CD4-positive, alpha-beta T cell (primary cell): Measurements from ENCODE around the gene SND1. TPM values are rescaled to one million over a fixed set of nuclear protein-coding genes. Genes with fewer than 3 reads are reported as not detected.

ENCODE experiments used
- ATAC-seq: fragments of 200-7000 bp; cut with Tn5 transposase; one replicate; pipeline ENCODE4 v1.10.0; 2022; ENCODE audit warnings: mild to moderate bottlenecking; ENCODE audit not compliant: poor library complexity
- CTCF ChIA-PET: fragments of 350-600 bp; sonication (Branson Sonifier 250); formaldehyde crosslinking; loops from one replicate; lab custom pipeline; 2021; ENCODE audit warnings: antibody characterized with exemption, inconsistent platforms; lab: Charles Lee
- POLR2A ChIA-PET: fragments of 350-600 bp; sonication (Branson Sonifier 250); formaldehyde crosslinking; loops from one replicate; lab custom pipeline; 2021; ENCODE audit warnings: antibody characterized with exemption, inconsistent platforms; lab: Charles Lee
- DNase-seq, 14 experiments: peaks; one replicate each; pipeline ENCODE4 v3.0.0-alpha.2; 2013 to 2020; ENCODE audit warnings: mixed read lengths in 2 of 14
- H3K27ac ChIP-seq, 2 donors: one replicate each; pipeline versions ENCODE4 v1.5.1 to v1.7.0; 2013; ENCODE audit warnings: low read length in 2 of 2, low read depth in 1 of 2, mild to moderate bottlenecking in 1 of 2
- H3K27me3 ChIP-seq, 2 experiments: 1 replicate in 1 of 2; 2 replicates in 1 of 2; pipeline versions ENCODE4 v1.6.1 to v1.7.0; 2013; ENCODE audit warnings: low read length in 2 of 2, control low read depth in 1 of 2, mild to moderate bottlenecking in 1 of 2, moderate library complexity in 1 of 2; ENCODE audit not compliant: insufficient read depth in 2 of 2, control insufficient read depth in 1 of 2
- H3K36me3 ChIP-seq: one replicate; pipeline ENCODE4 v1.6.1; 2013; ENCODE audit warnings: low read length, control low read depth; ENCODE audit not compliant: insufficient read depth
- H3K4me1 ChIP-seq: one replicate; pipeline ENCODE4 v1.6.1; 2013; ENCODE audit warnings: low read length, control low read depth; ENCODE audit not compliant: insufficient read depth
- H3K4me3 ChIP-seq: one replicate; pipeline ENCODE4 v1.5.1; 2013; ENCODE audit warnings: mild to moderate bottlenecking, low read length, moderate library complexity
- H3K9me3 ChIP-seq, 2 experiments: 1 replicate in 1 of 2; 2 replicates in 1 of 2; pipeline versions ENCODE4 v1.6.1 to v1.7.0; 2013; ENCODE audit warnings: low read length in 2 of 2, mild to moderate bottlenecking in 2 of 2, control low read depth in 1 of 2, moderate library complexity in 1 of 2; ENCODE audit not compliant: control insufficient read depth in 1 of 2, insufficient read depth in 1 of 2
- H3K27ac Mint-ChIP-seq: one replicate; pipeline ENCODE4 v1.8.0; 2020; ENCODE audit warnings: mixed read lengths
- H3K27me3 Mint-ChIP-seq: one replicate; pipeline ENCODE4 v1.8.0; 2021; ENCODE audit warnings: mixed read lengths
- H3K36me3 Mint-ChIP-seq: one replicate; pipeline ENCODE4 v1.8.0; 2021; ENCODE audit warnings: low read depth, mixed read lengths
- H3K4me1 Mint-ChIP-seq: one replicate; pipeline ENCODE4 v1.8.0; 2021; ENCODE audit warnings: low read depth, mixed read lengths
- H3K4me3 Mint-ChIP-seq: one replicate; pipeline ENCODE4 v1.8.0; 2020; ENCODE audit warnings: mild to moderate bottlenecking, mixed read lengths
- H3K9me3 Mint-ChIP-seq: one replicate; pipeline ENCODE4 v1.8.0; 2020; ENCODE audit warnings: mixed read lengths
- intact Hi-C, 2 experiments: fragments of 100-400 bp; cut with DNase I in 1 of 2; cut with micrococcal nuclease in 1 of 2; formaldehyde crosslinking; loops; one replicate each; pipeline versions ENCODE4 v1.15.1 to v1.9.0; 2023 to 2025; cut with DNase I, micrococcal nuclease
- total RNA-seq, 174 experiments: library from RNA in 2 of 174; stranded (reverse) in 2 of 174; gene quantifications; one replicate each; pipeline ENCODE4 v1.2.3 and lab custom pipeline; 2021 to 2026
- TF ChIP-seq, protein P1 (sequence below): fragments of 200-600 bp; IDR thresholded peaks from one replicate; pipeline ENCODE4 v1.8.0; 2022; ENCODE audit warnings: antibody characterized with exemption, mild to moderate bottlenecking

The SND1 gene
- total RNA-seq, 2 experiments from 2014 or later, result 104 to 113 TPM

DNA sequence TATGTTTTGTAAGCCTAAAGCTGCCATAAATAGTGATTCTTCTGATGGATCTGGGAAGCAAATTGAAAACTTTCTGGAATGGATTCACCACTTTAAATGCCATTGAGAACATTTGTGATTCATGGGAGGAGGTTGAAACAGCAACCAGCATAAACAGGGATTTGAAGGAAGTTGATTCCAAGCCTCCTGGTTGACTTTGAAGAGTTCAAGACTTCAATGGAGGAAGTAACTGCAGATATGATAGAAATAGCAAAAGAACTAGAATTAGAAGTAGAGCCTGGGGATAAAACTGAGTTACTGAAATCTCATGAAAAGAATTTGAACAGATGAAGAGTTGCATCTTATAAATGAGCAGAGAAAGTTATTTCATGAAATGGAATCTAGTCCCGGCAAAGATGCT lies 280.1 kb downstream of the SND1 start:
- Histone ChIP-seq H3K4me3 (no peak overlapping the region), H3K36me3 (peaks cover 35% of the 10 kb centered on the region), H3K9me3 (no peaks in the 10 kb centered on the region), H3K27ac (no peak overlapping the region), H3K4me1 (no peaks in the 10 kb centered on the region), H3K27me3 (no peaks in the 10 kb centered on the region)
- Mint-ChIP-seq H3K36me3 (peaks cover 76% of the 10 kb centered on the region), H3K9me3 (no peaks in the 10 kb centered on the region), H3K27ac (no peak overlapping the region), H3K27me3 (no peaks in the 10 kb centered on the region), H3K4me1 (no peaks in the 10 kb centered on the region), H3K4me3 (no peak overlapping the region)
- TF ChIP-seq, protein P1, sequence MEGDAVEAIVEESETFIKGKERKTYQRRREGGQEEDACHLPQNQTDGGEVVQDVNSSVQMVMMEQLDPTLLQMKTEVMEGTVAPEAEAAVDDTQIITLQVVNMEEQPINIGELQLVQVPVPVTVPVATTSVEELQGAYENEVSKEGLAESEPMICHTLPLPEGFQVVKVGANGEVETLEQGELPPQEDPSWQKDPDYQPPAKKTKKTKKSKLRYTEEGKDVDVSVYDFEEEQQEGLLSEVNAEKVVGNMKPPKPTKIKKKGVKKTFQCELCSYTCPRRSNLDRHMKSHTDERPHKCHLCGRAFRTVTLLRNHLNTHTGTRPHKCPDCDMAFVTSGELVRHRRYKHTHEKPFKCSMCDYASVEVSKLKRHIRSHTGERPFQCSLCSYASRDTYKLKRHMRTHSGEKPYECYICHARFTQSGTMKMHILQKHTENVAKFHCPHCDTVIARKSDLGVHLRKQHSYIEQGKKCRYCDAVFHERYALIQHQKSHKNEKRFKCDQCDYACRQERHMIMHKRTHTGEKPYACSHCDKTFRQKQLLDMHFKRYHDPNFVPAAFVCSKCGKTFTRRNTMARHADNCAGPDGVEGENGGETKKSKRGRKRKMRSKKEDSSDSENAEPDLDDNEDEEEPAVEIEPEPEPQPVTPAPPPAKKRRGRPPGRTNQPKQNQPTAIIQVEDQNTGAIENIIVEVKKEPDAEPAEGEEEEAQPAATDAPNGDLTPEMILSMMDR, result no peak
- POLR2A ChIA-PET, result no interaction called here
- CTCF ChIA-PET, result no interaction called here
- ATAC-seq (no peak), DNase-seq (no peak)
- intact Hi-C loops, result no loop called here

DNA sequence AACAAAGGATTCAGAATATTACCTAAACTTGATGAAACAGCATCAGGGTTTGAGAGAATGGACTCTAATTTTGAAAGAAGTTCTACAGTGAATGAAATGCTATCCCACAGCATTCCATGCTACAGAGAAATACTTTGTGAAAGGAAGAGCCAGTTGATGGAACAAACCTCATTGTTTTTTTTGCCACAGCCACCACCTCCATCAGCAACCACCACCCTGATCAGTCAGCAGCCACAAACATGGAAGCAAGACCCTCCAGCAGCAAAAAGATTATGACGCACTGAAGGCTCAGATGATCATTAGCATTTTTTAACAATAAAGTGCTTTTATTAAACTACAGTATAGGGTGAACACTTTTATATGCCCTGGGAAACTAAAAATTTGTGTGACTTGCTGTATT lies 280.5 kb downstream of the SND1 start:
- Histone ChIP-seq H3K27me3 (no peaks in the 10 kb centered on the region), H3K27ac (no peak overlapping the region), H3K4me3 (no peak overlapping the region), H3K9me3 (no peaks in the 10 kb centered on the region), H3K4me1 (no peaks in the 10 kb centered on the region), H3K36me3 (peaks cover 35% of the 10 kb centered on the region)
- no peaks in the 10 kb centered on the region for H3K4me1 Mint-ChIP-seq
- intact Hi-C loops, result no loop called here
- H3K9me3 Mint-ChIP-seq, result no peaks in the 10 kb centered on the region
- no peaks in the 10 kb centered on the region for H3K27me3 Mint-ChIP-seq
- ATAC-seq, result no peak
- ChIA-PET CTCF (no interaction called here), POLR2A (no interaction called here)
- TF ChIP-seq, protein P1, result no peak
- no peak overlapping the region for H3K4me3 Mint-ChIP-seq
- no peak overlapping the region for H3K27ac Mint-ChIP-seq
- DNase-seq, result no peak
- H3K36me3 Mint-ChIP-seq, result peaks cover 72% of the 10 kb centered on the region

DNA sequence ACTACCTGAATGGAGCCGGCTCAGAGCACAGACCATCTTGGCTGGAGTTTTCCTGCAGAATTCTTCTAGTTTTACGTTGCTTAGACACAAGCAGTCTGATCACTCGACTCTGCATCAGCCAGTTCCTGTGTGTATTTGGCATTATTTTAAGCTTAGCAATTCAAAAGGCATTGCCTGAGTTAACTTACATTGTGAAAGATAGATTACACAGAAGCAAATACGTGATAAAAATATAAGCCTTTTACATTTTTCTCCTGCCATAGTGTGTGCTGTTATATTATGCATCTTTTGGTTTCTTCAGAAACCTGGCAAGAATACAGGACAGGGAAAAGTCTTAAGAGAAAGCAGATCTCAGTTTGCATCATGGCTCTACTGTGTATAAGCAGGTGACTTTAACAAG lies 281.2 kb downstream of the SND1 start:
- Mint-ChIP-seq H3K27me3 (no peaks in the 10 kb centered on the region), H3K4me3 (no peak overlapping the region), H3K36me3 (peaks cover 65% of the 10 kb centered on the region), H3K27ac (no peak overlapping the region), H3K4me1 (no peaks in the 10 kb centered on the region), H3K9me3 (no peaks in the 10 kb centered on the region)
- Histone ChIP-seq H3K9me3 (no peaks in the 10 kb centered on the region), H3K36me3 (peaks cover 35% of the 10 kb centered on the region), H3K4me1 (no peaks in the 10 kb centered on the region), H3K27ac (no peak overlapping the region), H3K4me3 (no peak overlapping the region), H3K27me3 (no peaks in the 10 kb centered on the region)
- intact Hi-C loops, result no loop called here
- TF ChIP-seq, protein P1, result no peak
- DNase-seq (no peak), ATAC-seq (no peak)
- ChIA-PET CTCF (no interaction called here), POLR2A (no interaction called here)
